ENCODE data around the gene STRADA. TPM values are rescaled to one million over a fixed set of nuclear protein-coding genes. Genes with fewer than 3 reads are reported as not detected.

STRADA gene
- total and polyA plus RNA-seq, 2 experiments from 2014 or later = 18.0 to 28.8 TPM

DNA sequence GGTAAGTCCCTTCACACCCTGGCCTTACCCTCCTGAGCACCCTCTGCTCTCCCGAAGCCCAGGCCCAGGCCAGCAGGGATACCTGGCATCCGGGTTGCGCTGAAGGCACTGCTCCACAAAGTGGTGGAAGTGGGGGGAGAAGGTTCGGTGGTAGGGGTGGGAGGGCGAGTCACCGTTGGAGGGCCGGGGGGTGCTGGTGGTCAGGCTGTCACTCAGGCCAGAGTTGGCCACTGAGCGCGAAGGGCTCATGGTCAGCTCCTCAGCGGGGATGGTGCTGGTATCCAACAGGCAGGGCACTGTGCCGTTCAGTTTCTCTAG lies 37.4 kb downstream of the STRADA start:
- no peak for ATAC-seq
- no peak for DNase-seq (ENCODE audit: low spot score)
- Mint-ChIP-seq H3K27me3 (ENCODE audit: insufficient read depth, low read depth, poor library complexity) (peaks cover 19% of the 10 kb centered on the region), H3K27ac (no peak overlapping the region), H3K36me3 (ENCODE audit: low read depth) (peaks cover 38% of the 10 kb centered on the region), H3K4me3 (no peak overlapping the region), H3K9me3 (no peaks in the 10 kb centered on the region), H3K4me1 (peaks cover 28% of the 10 kb centered on the region)
- H3K4me2 ChIP-seq = no peak overlapping the region
- H3F3A ChIP-seq (replicated peaks; ENCODE audit: low read depth) = no peaks in the 10 kb centered on the region
- no peak overlapping the region for H3K4me3 ChIP-seq
- H2AFZ ChIP-seq = no peak overlapping the region
- H3K27me3 ChIP-seq (ENCODE audit: insufficient read depth) = no peaks in the 10 kb centered on the region; the same call in 1 of the 2 replicates
- H3K79me2 ChIP-seq (replicated peaks; ENCODE audit: insufficient read depth) = peaks cover 6% of the 10 kb centered on the region; the same call in 1 of the 2 replicates
- H3K36me3 ChIP-seq (ENCODE audit: insufficient read depth) = no peaks in the 10 kb centered on the region
- TF ChIP-seq, protein P1, sequence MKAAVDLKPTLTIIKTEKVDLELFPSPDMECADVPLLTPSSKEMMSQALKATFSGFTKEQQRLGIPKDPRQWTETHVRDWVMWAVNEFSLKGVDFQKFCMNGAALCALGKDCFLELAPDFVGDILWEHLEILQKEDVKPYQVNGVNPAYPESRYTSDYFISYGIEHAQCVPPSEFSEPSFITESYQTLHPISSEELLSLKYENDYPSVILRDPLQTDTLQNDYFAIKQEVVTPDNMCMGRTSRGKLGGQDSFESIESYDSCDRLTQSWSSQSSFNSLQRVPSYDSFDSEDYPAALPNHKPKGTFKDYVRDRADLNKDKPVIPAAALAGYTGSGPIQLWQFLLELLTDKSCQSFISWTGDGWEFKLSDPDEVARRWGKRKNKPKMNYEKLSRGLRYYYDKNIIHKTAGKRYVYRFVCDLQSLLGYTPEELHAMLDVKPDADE (IDR thresholded peaks at IDR 0.05) = no peak
- TF ChIP-seq, protein P2, sequence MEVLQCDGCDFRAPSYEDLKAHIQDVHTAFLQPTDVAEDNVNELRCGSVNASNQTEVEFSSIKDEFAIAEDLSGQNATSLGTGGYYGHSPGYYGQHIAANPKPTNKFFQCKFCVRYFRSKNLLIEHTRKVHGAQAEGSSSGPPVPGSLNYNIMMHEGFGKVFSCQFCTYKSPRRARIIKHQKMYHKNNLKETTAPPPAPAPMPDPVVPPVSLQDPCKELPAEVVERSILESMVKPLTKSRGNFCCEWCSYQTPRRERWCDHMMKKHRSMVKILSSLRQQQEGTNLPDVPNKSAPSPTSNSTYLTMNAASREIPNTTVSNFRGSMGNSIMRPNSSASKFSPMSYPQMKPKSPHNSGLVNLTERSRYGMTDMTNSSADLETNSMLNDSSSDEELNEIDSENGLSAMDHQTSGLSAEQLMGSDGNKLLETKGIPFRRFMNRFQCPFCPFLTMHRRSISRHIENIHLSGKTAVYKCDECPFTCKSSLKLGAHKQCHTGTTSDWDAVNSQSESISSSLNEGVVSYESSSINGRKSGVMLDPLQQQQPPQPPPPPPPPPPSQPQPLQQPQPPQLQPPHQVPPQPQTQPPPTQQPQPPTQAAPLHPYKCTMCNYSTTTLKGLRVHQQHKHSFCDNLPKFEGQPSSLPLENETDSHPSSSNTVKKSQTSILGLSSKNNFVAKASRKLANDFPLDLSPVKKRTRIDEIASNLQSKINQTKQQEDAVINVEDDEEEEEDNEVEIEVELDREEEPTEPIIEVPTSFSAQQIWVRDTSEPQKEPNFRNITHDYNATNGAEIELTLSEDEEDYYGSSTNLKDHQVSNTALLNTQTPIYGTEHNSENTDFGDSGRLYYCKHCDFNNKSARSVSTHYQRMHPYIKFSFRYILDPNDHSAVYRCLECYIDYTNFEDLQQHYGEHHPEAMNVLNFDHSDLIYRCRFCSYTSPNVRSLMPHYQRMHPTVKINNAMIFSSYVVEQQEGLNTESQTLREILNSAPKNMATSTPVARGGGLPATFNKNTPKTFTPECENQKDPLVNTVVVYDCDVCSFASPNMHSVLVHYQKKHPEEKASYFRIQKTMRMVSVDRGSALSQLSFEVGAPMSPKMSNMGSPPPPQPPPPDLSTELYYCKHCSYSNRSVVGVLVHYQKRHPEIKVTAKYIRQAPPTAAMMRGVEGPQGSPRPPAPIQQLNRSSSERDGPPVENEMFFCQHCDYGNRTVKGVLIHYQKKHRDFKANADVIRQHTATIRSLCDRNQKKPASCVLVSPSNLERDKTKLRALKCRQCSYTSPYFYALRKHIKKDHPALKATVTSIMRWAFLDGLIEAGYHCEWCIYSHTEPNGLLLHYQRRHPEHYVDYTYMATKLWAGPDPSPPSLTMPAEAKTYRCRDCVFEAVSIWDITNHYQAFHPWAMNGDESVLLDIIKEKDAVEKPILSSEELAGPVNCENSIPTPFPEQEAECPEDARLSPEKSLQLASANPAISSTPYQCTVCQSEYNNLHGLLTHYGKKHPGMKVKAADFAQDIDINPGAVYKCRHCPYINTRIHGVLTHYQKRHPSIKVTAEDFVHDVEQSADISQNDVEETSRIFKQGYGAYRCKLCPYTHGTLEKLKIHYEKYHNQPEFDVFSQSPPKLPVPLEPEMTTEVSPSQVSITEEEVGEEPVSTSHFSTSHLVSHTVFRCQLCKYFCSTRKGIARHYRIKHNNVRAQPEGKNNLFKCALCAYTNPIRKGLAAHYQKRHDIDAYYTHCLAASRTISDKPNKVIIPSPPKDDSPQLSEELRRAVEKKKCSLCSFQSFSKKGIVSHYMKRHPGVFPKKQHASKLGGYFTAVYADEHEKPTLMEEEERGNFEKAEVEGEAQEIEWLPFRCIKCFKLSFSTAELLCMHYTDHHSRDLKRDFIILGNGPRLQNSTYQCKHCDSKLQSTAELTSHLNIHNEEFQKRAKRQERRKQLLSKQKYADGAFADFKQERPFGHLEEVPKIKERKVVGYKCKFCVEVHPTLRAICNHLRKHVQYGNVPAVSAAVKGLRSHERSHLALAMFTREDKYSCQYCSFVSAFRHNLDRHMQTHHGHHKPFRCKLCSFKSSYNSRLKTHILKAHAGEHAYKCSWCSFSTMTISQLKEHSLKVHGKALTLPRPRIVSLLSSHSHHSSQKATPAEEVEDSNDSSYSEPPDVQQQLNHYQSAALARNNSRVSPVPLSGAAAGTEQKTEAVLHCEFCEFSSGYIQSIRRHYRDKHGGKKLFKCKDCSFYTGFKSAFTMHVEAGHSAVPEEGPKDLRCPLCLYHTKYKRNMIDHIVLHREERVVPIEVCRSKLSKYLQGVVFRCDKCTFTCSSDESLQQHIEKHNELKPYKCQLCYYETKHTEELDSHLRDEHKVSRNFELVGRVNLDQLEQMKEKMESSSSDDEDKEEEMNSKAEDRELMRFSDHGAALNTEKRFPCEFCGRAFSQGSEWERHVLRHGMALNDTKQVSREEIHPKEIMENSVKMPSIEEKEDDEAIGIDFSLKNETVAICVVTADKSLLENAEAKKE (CRISPR knock-in tag; IDR thresholded peaks at IDR 0.05) = no peak
- TF ChIP-seq ZNF114 (CRISPR knock-in tag; IDR thresholded peaks at IDR 0.05) = no peak
- TF ChIP-seq, protein P3, sequence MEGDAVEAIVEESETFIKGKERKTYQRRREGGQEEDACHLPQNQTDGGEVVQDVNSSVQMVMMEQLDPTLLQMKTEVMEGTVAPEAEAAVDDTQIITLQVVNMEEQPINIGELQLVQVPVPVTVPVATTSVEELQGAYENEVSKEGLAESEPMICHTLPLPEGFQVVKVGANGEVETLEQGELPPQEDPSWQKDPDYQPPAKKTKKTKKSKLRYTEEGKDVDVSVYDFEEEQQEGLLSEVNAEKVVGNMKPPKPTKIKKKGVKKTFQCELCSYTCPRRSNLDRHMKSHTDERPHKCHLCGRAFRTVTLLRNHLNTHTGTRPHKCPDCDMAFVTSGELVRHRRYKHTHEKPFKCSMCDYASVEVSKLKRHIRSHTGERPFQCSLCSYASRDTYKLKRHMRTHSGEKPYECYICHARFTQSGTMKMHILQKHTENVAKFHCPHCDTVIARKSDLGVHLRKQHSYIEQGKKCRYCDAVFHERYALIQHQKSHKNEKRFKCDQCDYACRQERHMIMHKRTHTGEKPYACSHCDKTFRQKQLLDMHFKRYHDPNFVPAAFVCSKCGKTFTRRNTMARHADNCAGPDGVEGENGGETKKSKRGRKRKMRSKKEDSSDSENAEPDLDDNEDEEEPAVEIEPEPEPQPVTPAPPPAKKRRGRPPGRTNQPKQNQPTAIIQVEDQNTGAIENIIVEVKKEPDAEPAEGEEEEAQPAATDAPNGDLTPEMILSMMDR (conservative IDR thresholded peaks at IDR 0.05; ENCODE audit: low read depth in 2 of 2) = no peak
- H3K4me1 ChIP-seq (ENCODE audit: insufficient read depth) = peaks cover 15% of the 10 kb centered on the region
- H4K20me1 ChIP-seq (replicated peaks; ENCODE audit: insufficient read depth) = no peaks in the 10 kb centered on the region; the same call in 1 of the 2 replicates
- no peaks in the 10 kb centered on the region for H3K9me2 ChIP-seq (ENCODE audit: insufficient read depth)
- H3K27ac ChIP-seq (ENCODE audit: low read depth) = no peak overlapping the region
